Ishikawa (cell line): ENCODE measurements around the gene DGKI.

Experiments
- CEBPB ChIP-seq: IDR thresholded peaks from 2 replicates; pipeline ENCODE4 v1.6.1; 2012
- CREB1 ChIP-seq: IDR thresholded peaks from 2 replicates; pipeline ENCODE4 v1.6.1; 2012; ENCODE audit warnings: low read depth
- EGR1 ChIP-seq: IDR thresholded peaks from 2 replicates; pipeline ENCODE4 v1.6.1; 2012
- EP300 ChIP-seq: IDR thresholded peaks from 2 replicates; pipeline ENCODE4 v1.6.1; 2012; ENCODE audit warnings: borderline replicate concordance
- FOXM1 ChIP-seq: IDR thresholded peaks from 2 replicates; pipeline ENCODE4 v1.6.1; 2012; ENCODE audit warnings: low read depth, borderline replicate concordance
- NFIC ChIP-seq: IDR thresholded peaks from 2 replicates; pipeline ENCODE4 v1.6.1; 2012
- RAD21 ChIP-seq: IDR thresholded peaks from 2 replicates; pipeline ENCODE4 v1.6.1; 2012; ENCODE audit warnings: low read depth
- TAF1 ChIP-seq: IDR thresholded peaks from 2 replicates; pipeline ENCODE4 v1.6.1; 2012; ENCODE audit warnings: low read depth, mild to moderate bottlenecking
- TCF12 ChIP-seq: IDR thresholded peaks from 2 replicates; pipeline ENCODE4 v1.6.1; 2012; ENCODE audit warnings: low read depth
- TEAD4 ChIP-seq: IDR thresholded peaks from 2 replicates; pipeline ENCODE4 v1.6.1; 2012
- YY1 ChIP-seq: IDR thresholded peaks from 2 replicates; pipeline ENCODE4 v1.6.1; 2012; ENCODE audit warnings: low read depth
- ZBTB7A ChIP-seq: IDR thresholded peaks from 2 replicates; pipeline ENCODE4 v1.6.1; 2012; ENCODE audit warnings: low read depth
- TF ChIP-seq, protein P1 (sequence below): IDR thresholded peaks from 2 replicates; pipeline ENCODE4 v1.6.1; 2012
- TF ChIP-seq, protein P2 (sequence below): IDR thresholded peaks from 2 replicates; pipeline ENCODE4 v1.6.1; 2012; ENCODE audit warnings: low read depth, mild to moderate bottlenecking
- TF ChIP-seq, protein P3 (sequence below): IDR thresholded peaks from 2 replicates; pipeline ENCODE4 v1.6.1; 2012

The DGKI gene

DNA sequence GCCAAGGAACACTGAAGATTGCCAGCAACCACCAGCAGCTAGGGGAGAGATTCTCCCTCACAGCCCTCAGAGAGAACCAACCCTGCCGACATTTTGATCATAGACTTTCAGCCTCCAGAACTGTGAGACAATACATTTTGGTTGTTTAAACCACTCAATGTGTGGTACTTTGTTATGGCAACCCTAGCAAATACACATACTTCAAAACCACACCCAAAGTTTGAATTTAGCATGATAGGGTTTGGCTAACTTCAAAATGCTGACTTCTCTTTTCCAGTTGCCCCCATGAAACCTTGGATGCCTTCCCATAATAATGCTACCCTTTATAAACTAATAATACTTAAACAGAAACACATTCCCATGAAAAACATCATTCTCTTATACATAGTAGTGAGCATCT lies 149.8 kb downstream of the DGKI start:
- TF ChIP-seq, protein P1, sequence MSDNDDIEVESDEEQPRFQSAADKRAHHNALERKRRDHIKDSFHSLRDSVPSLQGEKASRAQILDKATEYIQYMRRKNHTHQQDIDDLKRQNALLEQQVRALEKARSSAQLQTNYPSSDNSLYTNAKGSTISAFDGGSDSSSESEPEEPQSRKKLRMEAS, result no peak
- TF ChIP-seq EP300, result no peak
- no peak for TF ChIP-seq CEBPB
- no peak for TF ChIP-seq TAF1
- TF ChIP-seq TCF12, result no peak
- no peak for TF ChIP-seq CREB1
- TF ChIP-seq, protein P2, sequence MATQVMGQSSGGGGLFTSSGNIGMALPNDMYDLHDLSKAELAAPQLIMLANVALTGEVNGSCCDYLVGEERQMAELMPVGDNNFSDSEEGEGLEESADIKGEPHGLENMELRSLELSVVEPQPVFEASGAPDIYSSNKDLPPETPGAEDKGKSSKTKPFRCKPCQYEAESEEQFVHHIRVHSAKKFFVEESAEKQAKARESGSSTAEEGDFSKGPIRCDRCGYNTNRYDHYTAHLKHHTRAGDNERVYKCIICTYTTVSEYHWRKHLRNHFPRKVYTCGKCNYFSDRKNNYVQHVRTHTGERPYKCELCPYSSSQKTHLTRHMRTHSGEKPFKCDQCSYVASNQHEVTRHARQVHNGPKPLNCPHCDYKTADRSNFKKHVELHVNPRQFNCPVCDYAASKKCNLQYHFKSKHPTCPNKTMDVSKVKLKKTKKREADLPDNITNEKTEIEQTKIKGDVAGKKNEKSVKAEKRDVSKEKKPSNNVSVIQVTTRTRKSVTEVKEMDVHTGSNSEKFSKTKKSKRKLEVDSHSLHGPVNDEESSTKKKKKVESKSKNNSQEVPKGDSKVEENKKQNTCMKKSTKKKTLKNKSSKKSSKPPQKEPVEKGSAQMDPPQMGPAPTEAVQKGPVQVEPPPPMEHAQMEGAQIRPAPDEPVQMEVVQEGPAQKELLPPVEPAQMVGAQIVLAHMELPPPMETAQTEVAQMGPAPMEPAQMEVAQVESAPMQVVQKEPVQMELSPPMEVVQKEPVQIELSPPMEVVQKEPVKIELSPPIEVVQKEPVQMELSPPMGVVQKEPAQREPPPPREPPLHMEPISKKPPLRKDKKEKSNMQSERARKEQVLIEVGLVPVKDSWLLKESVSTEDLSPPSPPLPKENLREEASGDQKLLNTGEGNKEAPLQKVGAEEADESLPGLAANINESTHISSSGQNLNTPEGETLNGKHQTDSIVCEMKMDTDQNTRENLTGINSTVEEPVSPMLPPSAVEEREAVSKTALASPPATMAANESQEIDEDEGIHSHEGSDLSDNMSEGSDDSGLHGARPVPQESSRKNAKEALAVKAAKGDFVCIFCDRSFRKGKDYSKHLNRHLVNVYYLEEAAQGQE, result no peak
- no peak for TF ChIP-seq EGR1
- no peak for TF ChIP-seq TEAD4
- TF ChIP-seq, protein P3, sequence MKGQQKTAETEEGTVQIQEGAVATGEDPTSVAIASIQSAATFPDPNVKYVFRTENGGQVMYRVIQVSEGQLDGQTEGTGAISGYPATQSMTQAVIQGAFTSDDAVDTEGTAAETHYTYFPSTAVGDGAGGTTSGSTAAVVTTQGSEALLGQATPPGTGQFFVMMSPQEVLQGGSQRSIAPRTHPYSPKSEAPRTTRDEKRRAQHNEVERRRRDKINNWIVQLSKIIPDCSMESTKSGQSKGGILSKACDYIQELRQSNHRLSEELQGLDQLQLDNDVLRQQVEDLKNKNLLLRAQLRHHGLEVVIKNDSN, result no peak
- no peak for TF ChIP-seq NFIC
- TF ChIP-seq YY1, result no peak
- TF ChIP-seq FOXM1, result no peak
- no peak for TF ChIP-seq RAD21
- no peak for TF ChIP-seq ZBTB7A

DNA sequence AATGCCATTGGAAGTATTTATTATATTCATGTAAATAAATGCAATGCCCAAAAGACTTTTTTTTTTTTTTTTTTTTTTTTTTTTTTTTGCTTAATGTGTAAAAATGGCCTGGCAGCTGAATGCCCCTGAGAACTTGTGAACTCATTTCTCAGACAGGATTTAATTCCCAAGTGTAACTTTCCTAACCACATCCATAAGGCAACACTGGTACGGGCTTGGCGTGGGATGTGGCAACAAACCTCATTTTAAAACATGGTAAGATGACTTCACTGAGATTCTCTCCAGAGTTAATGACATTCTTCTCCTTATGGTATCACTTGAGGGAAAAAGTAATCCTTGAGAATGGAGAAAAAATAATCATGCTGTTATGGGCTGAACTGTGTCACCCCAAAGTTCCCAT lies 150.4 kb downstream of the DGKI start:
- TF ChIP-seq TAF1 (no peak), TCF12 (no peak)
- TF ChIP-seq, protein P1, result no peak
- TF ChIP-seq, protein P3, result no peak
- TF ChIP-seq, protein P2, result no peak

DNA sequence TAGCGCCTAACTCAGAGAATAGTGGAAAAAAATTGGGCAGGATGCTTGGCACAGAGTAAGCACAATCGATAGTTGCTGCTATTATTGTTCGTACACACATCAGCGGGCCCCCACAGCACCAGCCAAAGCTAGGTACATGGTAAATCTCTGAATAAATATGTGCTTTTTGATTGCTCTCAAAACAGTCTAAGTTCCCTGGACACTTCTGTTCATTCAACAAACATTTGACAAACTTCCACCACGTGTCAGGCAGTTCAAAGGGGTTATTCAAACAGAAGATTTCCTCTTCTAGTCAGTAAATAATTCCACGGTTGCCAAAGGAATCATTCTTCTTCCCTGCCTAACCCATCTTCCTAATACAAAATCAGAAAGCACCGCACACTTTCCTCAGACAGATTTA lies 150.8 kb downstream of the DGKI start:
- TF ChIP-seq EP300 (no peak), ZBTB7A (no peak), FOXM1 (no peak), TCF12 (no peak)
- TF ChIP-seq, protein P2, result no peak

DNA sequence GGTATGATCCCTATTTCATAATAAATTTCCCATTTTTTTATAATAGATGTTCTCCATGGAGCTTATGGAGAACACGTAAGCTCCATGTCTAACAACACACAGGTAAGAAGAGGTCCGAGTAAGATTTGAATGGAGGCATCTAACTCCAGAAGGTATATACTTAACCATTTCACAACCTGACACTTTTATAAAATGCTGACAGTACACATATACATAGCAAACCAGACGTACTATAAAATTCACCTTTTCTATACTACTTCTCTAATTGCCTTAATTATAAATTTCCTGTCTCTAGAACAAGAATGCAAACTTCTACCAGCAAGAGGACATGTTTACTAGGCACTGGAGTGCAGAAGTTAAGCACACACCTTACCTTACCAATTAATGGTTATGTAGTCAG lies 151.3 kb downstream of the DGKI start:
- TF ChIP-seq CEBPB (no peak), ZBTB7A (no peak), TEAD4 (no peak), FOXM1 (no peak), CREB1 (no peak), TCF12 (no peak), EGR1 (no peak), NFIC (no peak), YY1 (no peak), EP300 (no peak)
- TF ChIP-seq, protein P3, result no peak
- TF ChIP-seq, protein P2, result no peak
